ENCODE data around the gene C8G.

C8G gene

GRCh38 chr9:136953771-136954269 is 8.8 kb downstream of the C8G start:
- no peak for DNase-seq (ENCODE audit: low read depth in 3 of 3)

- no peak for DNase-seq (ENCODE audit: low read depth in 3 of 3)
Measured at GRCh38 chr9:136954270-136955083, 9.4 kb downstream of the C8G start.

DNA sequence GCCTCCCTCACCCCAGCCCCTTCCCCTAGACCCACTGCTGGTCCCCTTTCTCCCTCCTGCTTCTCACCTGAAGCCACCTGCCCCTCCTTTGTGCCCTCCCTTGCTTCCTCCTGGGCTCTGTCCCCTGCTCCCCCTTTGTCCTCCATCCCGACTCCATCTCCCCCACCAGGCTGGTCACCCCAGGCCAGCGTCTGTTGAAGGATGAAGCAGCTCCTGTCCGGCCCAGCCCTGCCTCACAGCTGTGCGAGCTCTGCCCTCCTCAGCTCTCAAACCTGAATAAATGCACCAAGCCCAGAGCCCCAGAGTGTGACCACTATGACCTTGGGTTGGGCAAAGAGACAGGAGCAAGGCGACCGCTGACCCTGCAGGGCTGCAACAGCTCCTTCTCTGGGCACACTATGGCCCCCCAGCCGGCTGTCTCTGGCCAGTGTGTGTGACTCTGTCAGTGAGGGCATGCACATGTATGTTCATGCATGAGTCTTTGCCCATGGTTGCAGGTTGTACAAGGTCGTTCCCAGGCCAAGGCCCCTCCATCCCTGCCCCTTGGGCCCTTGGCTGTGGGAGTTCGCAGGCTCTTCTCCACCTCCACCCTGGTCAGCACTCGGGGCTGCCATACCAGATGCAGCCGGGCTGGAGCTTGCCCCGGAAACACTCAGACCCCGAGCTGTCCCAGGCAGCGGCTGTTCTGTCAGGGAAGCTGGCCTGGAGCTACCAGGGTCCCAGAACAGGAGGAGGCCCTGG is 10.3 kb downstream of the C8G start:
- DNase-seq (ENCODE audit: low read depth in 3 of 3), result no peak

DNA sequence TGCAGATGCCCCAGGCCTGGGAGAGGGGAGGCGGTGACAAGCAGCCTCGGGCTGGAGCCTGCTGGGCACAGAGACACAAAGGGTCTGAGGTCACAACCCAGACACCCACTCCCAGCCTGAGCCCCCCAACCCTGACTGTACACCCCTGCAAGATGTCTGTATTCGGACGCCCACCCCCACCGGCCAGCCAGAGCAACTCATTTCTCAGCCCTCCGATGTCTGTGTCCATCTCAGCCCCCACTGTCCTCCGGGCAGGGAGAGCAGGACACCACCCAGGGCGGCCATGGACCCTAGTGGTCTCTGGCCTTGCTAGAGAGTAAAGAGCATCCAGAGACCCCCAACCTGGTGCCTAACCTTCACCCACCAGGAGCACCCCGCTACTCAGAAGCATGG is 10.9 kb downstream of the C8G start:
- DNase-seq (ENCODE audit: low read depth in 3 of 3), result no peak

GRCh38 chr9:136956604-136957003 is 11.6 kb downstream of the C8G start:
- DNase-seq (ENCODE audit: low read depth in 3 of 3), result no peak

DNA sequence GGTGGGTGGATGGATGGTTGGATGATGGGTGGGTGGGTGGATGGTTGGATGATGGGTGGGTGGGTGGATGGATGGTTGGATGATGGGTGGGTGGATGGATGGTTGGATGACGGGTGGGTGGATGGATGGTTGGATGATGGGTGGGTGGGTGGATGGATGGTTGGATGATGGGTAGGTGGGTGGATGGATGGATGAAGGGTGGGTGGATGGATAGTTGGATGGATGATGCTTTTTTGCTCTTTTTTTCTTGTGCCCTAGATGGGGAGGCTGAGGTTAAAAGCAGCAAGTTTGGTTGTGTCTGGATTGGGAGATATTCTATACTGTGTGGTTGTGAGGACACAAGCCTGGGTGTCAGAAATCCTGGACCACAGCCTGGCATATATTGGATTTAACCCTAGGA is 12.4 kb downstream of the C8G start:
- no peak for DNase-seq (ENCODE audit: low read depth in 3 of 3)

- no peak for DNase-seq (ENCODE audit: low read depth in 3 of 3)
Measured at GRCh38 chr9:136957901-136958300, 12.9 kb downstream of the C8G start.

DNA sequence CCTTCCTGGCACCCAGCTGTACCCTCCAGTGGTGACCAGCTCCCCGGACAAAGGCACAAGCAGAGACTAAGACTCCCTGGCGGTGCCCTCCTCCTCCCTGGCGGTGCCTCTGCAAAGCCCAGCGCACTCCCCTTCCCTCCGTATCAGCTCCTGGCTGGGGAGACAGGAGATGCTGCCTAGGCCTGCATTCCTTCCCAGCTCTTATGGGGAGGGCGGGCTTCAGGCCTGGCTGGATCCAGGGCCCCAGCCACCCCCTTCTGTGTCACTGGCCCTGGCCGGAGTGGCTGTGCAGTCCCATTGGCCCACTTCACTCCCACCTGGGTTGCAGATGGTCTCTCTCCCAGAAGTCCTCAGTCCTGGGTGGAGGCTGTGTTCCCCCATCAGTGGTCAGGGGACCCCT is 13.4 kb downstream of the C8G start:
- DNase-seq (ENCODE audit: low read depth in 3 of 3), result no peak

- no peak for DNase-seq (ENCODE audit: low read depth in 3 of 3)
Measured at GRCh38 chr9:136958898-136959850, 14.1 kb downstream of the C8G start.

GRCh38 chr9:136960212-136960937 is 15.3 kb downstream of the C8G start:
- DNase-seq (ENCODE audit: low read depth in 3 of 3), result no peak

DNA sequence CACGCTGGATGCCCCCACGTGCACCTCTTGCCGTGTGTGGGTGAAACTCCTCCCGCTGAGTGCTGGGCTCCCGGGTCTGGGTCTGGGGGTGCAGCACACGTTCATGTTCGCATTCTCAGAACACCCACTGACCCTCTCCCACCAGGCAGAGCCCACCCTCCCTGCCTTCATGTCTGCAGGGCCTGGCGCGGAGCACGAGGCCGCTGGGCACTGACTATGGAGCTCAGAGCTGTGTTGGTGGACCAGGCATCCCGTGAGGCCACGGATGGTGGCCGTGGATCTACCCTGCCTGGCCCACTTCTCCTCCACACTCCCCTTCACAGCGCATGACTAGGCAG is 15.9 kb downstream of the C8G start:
- DNase-seq (ENCODE audit: low read depth in 3 of 3), result no peak

DNA sequence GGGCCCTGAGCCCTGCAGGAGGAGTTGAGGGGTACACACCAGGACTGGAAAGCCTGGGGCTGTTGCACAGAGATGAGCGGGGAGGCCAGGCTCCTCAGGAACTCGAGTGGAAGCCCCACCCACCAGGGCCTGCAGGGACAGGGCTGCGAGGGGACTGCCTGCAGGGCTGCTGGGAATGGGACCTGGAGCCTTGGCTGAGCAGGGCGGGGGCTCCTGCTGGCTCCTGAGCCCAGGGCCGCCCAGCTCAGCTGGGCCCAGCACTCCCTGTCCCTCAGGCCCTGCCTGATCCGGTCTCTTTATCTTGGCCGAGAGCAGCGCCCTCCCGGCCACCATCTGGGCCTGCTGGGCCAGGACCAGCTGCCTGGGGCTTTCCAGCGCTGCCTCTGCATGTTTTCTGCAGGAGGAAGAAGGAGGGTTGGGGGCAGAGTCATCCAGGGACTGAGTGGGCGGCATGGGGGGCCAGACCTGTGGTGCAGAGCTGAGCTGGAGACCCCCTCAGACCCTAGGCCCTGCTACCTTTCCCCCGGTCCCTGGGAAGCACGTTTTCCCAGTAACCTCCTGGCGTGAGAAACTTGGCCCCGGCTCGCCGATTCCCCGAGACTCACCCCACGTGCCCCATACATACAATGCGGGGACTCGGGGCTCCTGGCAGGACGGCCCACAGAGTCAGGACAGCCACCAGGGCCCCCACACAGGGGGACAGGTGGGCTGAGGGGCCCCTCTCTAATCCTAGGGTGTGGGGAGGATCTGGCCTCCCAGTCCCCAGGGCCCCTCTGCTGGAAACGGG is 16.4 kb downstream of the C8G start:
- DNase-seq (ENCODE audit: low read depth in 3 of 3), result no peak

- no peak for DNase-seq (ENCODE audit: low read depth in 3 of 3)
Measured at GRCh38 chr9:136962163-136962562, 17.1 kb downstream of the C8G start.

- DNase-seq (ENCODE audit: low read depth in 3 of 3), result no peak
Measured at GRCh38 chr9:136962701-136963248, 17.7 kb downstream of the C8G start.

- no peak for DNase-seq (ENCODE audit: low read depth in 3 of 3)
Measured at GRCh38 chr9:136963341-136963740, 18.3 kb downstream of the C8G start.

GRCh38 chr9:136963751-136964150 is 18.7 kb downstream of the C8G start:
- DNase-seq (ENCODE audit: low read depth in 3 of 3), result no peak

DNA sequence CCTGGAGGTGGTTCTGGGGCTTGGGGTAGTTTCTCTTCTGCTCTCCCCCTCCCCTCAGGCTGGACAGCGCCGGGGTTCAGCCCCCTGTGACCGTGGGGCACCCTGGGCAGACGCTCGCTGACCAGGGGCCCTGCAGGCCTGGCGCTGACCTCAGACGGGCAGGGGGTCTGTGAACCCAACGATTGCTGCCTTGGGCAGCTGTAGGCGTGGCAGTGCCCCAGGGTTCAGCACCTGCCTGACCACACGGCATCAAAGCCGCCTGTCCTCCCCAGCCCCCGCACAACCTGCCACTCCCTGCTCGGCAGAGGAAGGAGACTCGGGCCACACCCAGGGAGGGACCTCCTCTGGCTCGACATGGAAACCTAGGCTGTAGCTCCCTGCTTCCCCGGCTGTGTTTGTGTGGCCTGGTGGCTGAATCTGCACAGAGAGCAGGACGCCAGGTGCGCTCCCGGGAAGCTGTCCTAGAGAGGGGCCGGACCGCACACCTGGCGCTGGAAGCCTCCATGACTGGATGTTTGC is 19.2 kb downstream of the C8G start:
- DNase-seq (ENCODE audit: low read depth in 3 of 3), result no peak

DNA sequence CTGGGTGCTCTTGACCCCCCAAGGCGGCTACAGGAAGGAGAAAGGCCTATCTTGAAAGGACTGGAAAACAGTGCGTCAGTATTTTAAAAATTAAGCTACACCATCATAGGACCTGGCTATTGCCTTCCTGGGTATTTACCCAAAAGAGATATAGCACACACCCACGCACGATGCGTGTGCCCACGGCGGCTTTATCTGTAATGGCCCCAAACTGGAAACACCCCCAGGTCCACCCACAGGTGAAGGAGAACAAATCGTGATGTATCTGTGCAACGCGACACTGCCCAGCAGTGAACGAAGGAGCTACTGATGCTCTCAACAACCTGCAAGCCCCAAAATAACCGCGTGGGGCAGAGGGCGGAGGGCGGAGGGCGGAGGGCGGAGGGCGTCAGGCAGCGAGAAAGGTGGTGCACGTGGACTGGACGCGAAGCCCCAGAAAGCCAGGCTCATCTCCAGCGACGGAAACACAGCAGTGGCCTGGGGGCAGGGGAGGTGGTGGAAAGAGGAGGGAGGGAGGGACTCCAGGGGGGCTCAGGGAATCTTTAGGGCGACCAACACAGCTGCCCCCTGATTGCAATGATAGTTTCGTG is 19.9 kb downstream of the C8G start:
- no peak for DNase-seq (ENCODE audit: low read depth in 3 of 3)

- DNase-seq (ENCODE audit: low read depth in 3 of 3), result no peak
Measured at GRCh38 chr9:136965771-136966484, 20.9 kb downstream of the C8G start.
